ENCODE results near the gene LHFPL5.

GRCh38 chr6:35786810-35787209 lies 18.3 kb upstream of the LHFPL5 start:
- TF ChIP-seq CTCF (IDR thresholded peaks at IDR 0.05) (no peak), POLR2A (IDR thresholded peaks at IDR 0.05) (no peak)

Measured in thyroid gland (tissue), 4 donors.